ENCODE data around the gene PRDM8.

GRCh38 chr4:80173401-80173800 is 23.9 kb upstream of the PRDM8 start:
- TF ChIP-seq CTCF (tag by site-specific recombination; IDR thresholded peaks at IDR 0.05) (no peak), OVOL3 (tag by site-specific recombination; IDR thresholded peaks at IDR 0.05) (no peak), ZNF174 (tag by site-specific recombination; IDR thresholded peaks at IDR 0.05) (no peak), ATF2 (tag by site-specific recombination; IDR thresholded peaks at IDR 0.05; ENCODE audit: low read depth) (no peak), MYNN (tag by site-specific recombination; IDR thresholded peaks at IDR 0.05; ENCODE audit: borderline replicate concordance) (no peak), ZNF341 (tag by site-specific recombination; IDR thresholded peaks at IDR 0.05; ENCODE audit: low read depth) (no peak), YY1 (tag by site-specific recombination; IDR thresholded peaks at IDR 0.05) (no peak), ZNF112 (tag by site-specific recombination; IDR thresholded peaks at IDR 0.05) (no peak), PRDM10 (tag by site-specific recombination; IDR thresholded peaks at IDR 0.05) (no peak), ZNF639 (tag by site-specific recombination; IDR thresholded peaks at IDR 0.05) (no peak), ZBTB26 (tag by site-specific recombination; optimal IDR thresholded peaks at IDR 0.05) (no peak), ZNF148 (tag by site-specific recombination; IDR thresholded peaks at IDR 0.05; ENCODE audit: borderline replicate concordance) (no peak)
